ENCODE results near the gene DDIAS.
"Not testable (repeated sequence)": the region's sequence is repeated elsewhere in the genome, so short reads cannot be mapped to it uniquely, and the experiment has no call there.

DDIAS gene

GRCh38 chr11:82960779-82961143 is 59.2 kb downstream of the DDIAS start:
- no peak for FAIRE-seq
- no peak for DNase-seq (ENCODE audit: insufficient read length, low spot score)

GRCh38 chr11:82962021-82962420 is 60.5 kb downstream of the DDIAS start:
- not testable (repeated sequence) for DNase-seq (ENCODE audit: insufficient read length, low spot score); FAIRE-seq

GRCh38 chr11:82967381-82967780 is 65.8 kb downstream of the DDIAS start:
- no peak for FAIRE-seq
- DNase-seq (ENCODE audit: insufficient read length, low spot score), result no peak

DNA sequence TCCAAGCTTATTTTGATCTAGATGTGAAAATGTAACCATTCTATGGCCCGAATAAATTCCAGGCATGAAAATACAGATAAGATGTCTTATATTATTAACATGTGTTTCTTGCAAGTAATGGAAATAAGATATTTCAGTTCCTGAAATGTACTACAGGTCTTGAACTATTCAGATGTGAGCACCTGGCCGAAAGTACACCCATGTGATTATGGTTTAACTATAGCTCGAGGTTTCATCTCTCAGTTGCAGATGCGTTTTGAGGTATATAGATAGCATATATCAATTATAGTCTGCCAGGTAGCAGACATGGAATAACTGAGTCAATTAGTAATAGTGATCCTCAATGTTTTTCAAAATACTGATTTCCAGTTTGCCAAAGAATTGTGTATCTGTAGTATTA is 68.3 kb downstream of the DDIAS start:
- DNase-seq (ENCODE audit: insufficient read length, low spot score) (peak; percentile 36), FAIRE-seq (peak; percentile 99)

DNA sequence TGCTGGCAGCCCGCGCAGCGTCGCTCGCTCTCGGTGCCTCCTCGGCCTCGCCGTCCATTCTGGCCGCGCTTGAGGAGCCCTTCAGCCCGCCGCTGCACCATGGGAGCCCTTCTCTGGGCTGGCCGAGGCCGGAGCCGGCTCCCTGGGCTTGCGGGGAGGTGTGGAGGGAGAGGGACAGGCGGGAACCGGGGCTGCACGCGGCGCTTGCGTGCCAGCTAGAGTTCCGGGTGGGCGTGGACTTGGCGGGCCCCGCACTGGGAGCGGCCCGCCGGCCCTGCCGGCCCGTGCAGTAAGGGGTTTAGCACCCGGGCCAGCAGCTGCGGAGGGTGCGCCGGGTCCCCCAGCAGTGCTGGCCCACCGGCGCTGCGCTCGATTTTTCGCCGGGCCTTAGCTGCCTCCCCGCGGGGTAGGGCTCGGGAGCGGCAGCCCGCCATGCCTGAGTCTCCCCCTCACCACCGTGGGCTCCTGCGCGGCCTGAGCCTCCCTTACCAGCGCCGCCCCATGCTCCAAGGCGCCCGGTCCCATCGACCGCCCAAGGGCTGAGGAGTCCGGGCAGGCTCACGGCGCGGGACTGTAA is 69.1 kb downstream of the DDIAS start:
- not testable (repeated sequence) for DNase-seq (ENCODE audit: insufficient read length, low spot score); FAIRE-seq

DNA sequence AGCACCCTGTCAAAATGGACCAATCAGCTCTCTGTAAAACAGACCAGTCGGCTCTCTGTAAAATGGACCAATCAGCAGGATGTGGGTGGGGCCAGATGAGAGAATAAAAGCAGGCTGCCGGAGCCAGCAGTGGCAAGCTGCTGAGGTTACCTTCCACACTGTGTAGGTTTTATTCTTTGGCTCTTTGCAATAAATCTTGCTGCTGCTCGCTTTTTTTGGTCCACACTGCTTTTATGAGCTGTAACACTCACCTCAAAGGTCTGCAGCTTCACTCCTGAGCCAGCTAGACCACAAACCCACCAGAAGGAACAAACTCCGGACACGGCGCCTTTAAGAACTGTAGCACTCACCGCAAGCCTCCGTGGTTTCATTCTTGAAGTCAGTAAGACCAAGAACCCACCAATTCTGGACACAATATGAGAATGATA is 70.0 kb downstream of the DDIAS start:
- DNase-seq (ENCODE audit: insufficient read length, low spot score), result not testable (repeated sequence)
- FAIRE-seq, result peak; percentile 94

- no peak for DNase-seq (ENCODE audit: insufficient read length, low spot score)
- FAIRE-seq, result no peak
Measured at GRCh38 chr11:82972103-82972502, 70.6 kb downstream of the DDIAS start.

DNA sequence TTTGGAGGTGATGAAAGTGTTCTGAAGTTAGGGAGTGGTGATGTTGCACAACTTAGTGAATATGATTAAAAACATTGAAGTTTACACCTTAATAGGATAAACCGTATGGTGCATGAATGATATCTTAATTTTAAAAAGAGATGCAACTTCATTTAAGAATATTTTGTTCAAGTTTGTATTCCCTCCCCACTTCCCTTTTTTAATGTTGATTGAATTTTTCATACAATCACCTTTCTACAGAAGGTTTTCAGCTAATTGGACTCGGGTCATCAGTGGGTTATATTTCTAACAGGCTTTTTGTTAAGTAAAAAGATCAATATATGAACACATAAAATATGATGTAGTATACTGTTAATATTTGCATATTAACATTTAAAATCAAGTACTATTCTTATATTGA is 72.6 kb downstream of the DDIAS start:
- DNase-seq (ENCODE audit: insufficient read length, low spot score), result no peak
- no peak for FAIRE-seq

- FAIRE-seq (peak; percentile 64), DNase-seq (ENCODE audit: insufficient read length, low spot score) (no peak)
Measured at GRCh38 chr11:82974851-82975250, 73.3 kb downstream of the DDIAS start.

- FAIRE-seq (no peak), DNase-seq (ENCODE audit: insufficient read length, low spot score) (no peak)
Measured at GRCh38 chr11:82975882-82976281, 74.3 kb downstream of the DDIAS start.

- no peak for DNase-seq (ENCODE audit: insufficient read length, low spot score)
- FAIRE-seq, result peak; percentile 31
Measured at GRCh38 chr11:82976786-82977185, 75.2 kb downstream of the DDIAS start.

- FAIRE-seq (peak; percentile 84), DNase-seq (ENCODE audit: insufficient read length, low spot score) (no peak)
Measured at GRCh38 chr11:82978422-82979099, 77.0 kb downstream of the DDIAS start.

- FAIRE-seq (peak; percentile 59), DNase-seq (ENCODE audit: insufficient read length, low spot score) (no peak)
Measured at GRCh38 chr11:82979824-82980223, 78.3 kb downstream of the DDIAS start.

DNA sequence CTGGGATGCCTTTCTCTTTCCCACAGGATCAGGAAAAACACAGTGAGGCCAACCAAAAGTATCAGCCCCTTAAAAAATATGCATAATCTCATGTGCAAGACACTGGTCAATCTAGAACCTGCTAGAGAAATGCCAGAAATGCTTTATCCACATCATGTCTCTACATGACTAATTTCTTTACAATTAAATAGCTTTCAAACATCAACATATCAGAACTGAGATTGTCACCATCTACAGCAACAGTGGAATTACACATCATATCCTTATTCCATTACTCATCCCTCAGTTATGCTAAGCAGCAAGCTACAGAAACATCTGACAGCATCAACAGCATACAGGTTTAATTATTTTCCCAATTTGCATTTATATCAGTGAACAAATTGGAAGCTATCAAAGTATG is 78.8 kb downstream of the DDIAS start:
- FAIRE-seq (peak; percentile 54), DNase-seq (ENCODE audit: insufficient read length, low spot score) (no peak)

- DNase-seq (ENCODE audit: insufficient read length, low spot score) (no peak), FAIRE-seq (peak; percentile 23)
Measured at GRCh38 chr11:82980947-82981346, 79.4 kb downstream of the DDIAS start.

DNA sequence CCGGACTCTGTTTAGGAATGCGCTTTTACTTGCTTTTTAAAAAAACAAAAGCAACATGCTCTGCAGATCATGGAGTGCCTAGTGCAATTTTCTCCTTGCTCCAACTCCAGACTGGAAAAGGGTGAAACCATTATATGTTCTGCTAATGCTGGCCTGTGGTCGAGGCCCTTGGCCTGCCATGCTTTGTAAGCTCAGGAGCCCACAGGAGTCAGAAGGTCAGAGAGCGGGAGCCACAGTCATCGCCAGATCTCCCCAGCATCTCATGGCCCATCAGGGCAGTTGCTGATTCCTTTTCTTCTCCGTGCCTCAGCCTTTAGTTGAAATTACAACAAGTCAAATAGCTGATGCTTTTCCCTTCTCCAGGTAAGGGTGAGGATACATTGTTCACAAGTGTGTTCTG is 80.3 kb downstream of the DDIAS start:
- FAIRE-seq (no peak), DNase-seq (ENCODE audit: insufficient read length, low spot score) (no peak)
